ENCODE results near the gene SLX1A.
A peak's percentile ranks its signal among the peaks of the same experiment; 100 is the strongest.
"Not testable (repeated sequence)": the region's sequence is repeated elsewhere in the genome, so short reads cannot be mapped to it uniquely, and the experiment has no call there.

The SLX1A gene

DNA sequence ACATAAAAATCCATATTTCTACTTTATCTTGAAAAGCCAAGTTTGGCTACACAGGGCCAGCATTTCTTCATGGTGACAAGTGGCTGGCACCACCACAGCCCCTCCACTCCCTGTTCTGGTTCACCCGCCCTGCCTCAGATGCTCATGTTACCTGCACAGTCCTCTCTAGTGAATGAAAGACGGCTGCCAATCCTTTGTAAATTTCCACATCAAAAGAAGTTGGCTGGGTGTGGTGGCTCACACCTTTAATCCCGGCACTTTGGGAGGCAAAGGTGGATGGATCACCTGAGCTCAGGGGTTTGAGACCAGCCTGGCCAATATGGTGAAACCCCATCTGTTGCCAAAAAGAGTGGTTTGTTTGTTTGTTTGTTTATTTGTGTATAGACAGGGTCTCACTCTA is 30.1 kb upstream of the SLX1A start:
- Histone ChIP-seq H2AFZ (ENCODE audit: low read length) (no peak overlapping the region), H3K4me2 (ENCODE audit: low read depth, low read length, poor library complexity, severe bottlenecking) (no peak overlapping the region), H3K79me2 (ENCODE audit: insufficient read depth, low read length) (no peaks in the 10 kb centered on the region), H3K4me1 (ENCODE audit: insufficient read depth, low read length, poor library complexity, severe bottlenecking) (peaks cover 5% of the 10 kb centered on the region), H3K9me2 (replicated peaks; ENCODE audit: low read depth, low read length) (no peaks in the 10 kb centered on the region), H3K9me3 (ENCODE audit: insufficient read depth, low read depth, low read length) (no peaks in the 10 kb centered on the region), H3K9ac (ENCODE audit: low read depth, low read length, poor library complexity, severe bottlenecking) (no peak overlapping the region), H4K20me1 (ENCODE audit: insufficient read depth, low read length, poor library complexity, severe bottlenecking) (no peaks in the 10 kb centered on the region), H3F3A (ENCODE audit: low read depth) (no peaks in the 10 kb centered on the region), H3K4me3 (ENCODE audit: low read length, poor library complexity, severe bottlenecking) (no peak overlapping the region), H3K27me3 (ENCODE audit: insufficient read depth, low read length, poor library complexity, severe bottlenecking) (no peaks in the 10 kb centered on the region), H3K36me3 (ENCODE audit: insufficient read depth, low read length) (no peaks in the 10 kb centered on the region)
- TF ChIP-seq, protein P1, sequence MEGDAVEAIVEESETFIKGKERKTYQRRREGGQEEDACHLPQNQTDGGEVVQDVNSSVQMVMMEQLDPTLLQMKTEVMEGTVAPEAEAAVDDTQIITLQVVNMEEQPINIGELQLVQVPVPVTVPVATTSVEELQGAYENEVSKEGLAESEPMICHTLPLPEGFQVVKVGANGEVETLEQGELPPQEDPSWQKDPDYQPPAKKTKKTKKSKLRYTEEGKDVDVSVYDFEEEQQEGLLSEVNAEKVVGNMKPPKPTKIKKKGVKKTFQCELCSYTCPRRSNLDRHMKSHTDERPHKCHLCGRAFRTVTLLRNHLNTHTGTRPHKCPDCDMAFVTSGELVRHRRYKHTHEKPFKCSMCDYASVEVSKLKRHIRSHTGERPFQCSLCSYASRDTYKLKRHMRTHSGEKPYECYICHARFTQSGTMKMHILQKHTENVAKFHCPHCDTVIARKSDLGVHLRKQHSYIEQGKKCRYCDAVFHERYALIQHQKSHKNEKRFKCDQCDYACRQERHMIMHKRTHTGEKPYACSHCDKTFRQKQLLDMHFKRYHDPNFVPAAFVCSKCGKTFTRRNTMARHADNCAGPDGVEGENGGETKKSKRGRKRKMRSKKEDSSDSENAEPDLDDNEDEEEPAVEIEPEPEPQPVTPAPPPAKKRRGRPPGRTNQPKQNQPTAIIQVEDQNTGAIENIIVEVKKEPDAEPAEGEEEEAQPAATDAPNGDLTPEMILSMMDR (conservative IDR thresholded peaks at IDR 0.05; ENCODE audit: low read length) = no peak
- TF ChIP-seq EZH2phosphoT487 (IDR thresholded peaks at IDR 0.05; ENCODE audit: borderline replicate concordance) = no peak

DNA sequence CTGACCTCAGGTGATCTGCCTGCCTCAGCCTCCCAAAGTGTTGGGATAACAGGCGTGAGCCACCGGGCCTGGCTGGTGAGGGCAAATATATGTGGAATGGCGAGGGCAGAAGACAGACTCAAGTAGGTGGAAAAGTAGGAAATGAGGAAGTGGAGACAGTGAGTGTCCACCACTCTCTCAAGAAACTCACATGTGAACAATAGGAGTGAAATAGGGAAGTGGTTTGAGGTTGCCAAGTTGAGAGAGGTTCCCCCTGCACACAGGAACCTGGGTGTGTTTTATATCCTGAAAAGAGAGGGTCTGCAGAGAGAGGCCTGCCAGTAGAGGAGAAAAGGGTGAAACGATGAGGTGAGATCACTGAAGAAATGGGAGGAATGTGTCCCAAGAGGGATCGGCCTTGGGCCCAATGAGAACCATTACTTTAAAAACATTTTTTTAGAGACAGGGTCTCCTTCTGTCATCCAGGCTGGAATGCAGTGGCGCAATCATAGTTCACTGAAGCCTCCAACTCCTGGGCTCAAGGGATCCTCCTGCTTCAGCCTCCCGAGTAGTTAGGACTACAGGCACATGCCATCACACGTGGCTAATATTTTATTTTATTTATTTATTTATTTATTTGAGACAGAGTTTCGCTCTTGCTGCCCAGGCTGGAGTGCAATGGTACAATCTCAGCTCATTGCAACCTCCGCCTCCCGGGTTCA is 27.3 kb upstream of the SLX1A start:
- no peaks in the 10 kb centered on the region for H3K9me3 ChIP-seq (ENCODE audit: insufficient read depth, low read depth, low read length)
- no peaks in the 10 kb centered on the region for H3K27me3 ChIP-seq (ENCODE audit: insufficient read depth, low read length, poor library complexity, severe bottlenecking)
- H3K36me3 ChIP-seq (ENCODE audit: insufficient read depth, low read length) = no peaks in the 10 kb centered on the region
- H3K4me3 ChIP-seq (ENCODE audit: low read length, poor library complexity, severe bottlenecking) = no peak overlapping the region
- no peaks in the 10 kb centered on the region for H3K9me2 ChIP-seq (replicated peaks; ENCODE audit: low read depth, low read length)
- H2AFZ ChIP-seq (ENCODE audit: low read length) = 0 out of 2 replicates have a peak overlapping the region, but pooled peaks have one; percentile 7
- H3K9ac ChIP-seq (ENCODE audit: low read depth, low read length, poor library complexity, severe bottlenecking) = no peak overlapping the region
- H3K79me2 ChIP-seq (ENCODE audit: insufficient read depth, low read length) = no peaks in the 10 kb centered on the region
- no peaks in the 10 kb centered on the region for H3F3A ChIP-seq (ENCODE audit: low read depth)
- no peaks in the 10 kb centered on the region for H4K20me1 ChIP-seq (ENCODE audit: insufficient read depth, low read length, poor library complexity, severe bottlenecking)
- no peak overlapping the region for H3K4me2 ChIP-seq (ENCODE audit: low read depth, low read length, poor library complexity, severe bottlenecking)
- H3K4me1 ChIP-seq (ENCODE audit: insufficient read depth, low read length, poor library complexity, severe bottlenecking) = peaks cover 5% of the 10 kb centered on the region
- TF ChIP-seq EZH2phosphoT487 (IDR thresholded peaks at IDR 0.05; ENCODE audit: borderline replicate concordance) = no peak
- TF ChIP-seq, protein P1 (conservative IDR thresholded peaks at IDR 0.05; ENCODE audit: low read length) = no peak

DNA sequence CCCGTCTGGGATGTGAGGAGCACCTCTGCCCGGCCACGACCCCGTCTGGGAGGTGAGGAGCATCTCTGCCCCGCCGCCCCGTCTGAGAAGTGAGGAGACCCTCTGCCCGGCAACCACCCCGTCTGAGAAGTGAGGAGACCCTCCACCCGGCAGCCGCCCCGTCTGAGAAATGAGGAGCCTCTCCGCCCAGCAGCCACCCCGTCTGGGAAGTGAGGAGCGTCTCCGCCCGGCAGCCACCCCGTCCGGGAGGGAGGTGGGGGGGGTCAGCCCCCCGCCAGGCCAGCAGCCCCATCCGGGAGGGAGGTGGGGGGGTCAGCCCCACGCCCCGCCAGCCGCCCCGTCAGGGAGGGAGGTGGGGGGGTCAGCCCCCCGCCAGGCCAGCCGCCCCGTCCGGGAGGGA is 24.9 kb upstream of the SLX1A start:
- not testable (repeated sequence) for H3K27me3 ChIP-seq (ENCODE audit: insufficient read depth, low read length, poor library complexity, severe bottlenecking); H3K79me2 ChIP-seq (ENCODE audit: insufficient read depth, low read length); H3K9me2 ChIP-seq (replicated peaks; ENCODE audit: low read depth, low read length); H3K36me3 ChIP-seq (ENCODE audit: insufficient read depth, low read length); H3F3A ChIP-seq (ENCODE audit: low read depth); H3K4me2 ChIP-seq (ENCODE audit: low read depth, low read length, poor library complexity, severe bottlenecking); H2AFZ ChIP-seq (ENCODE audit: low read length); H3K4me3 ChIP-seq (ENCODE audit: low read length, poor library complexity, severe bottlenecking); H3K9me3 ChIP-seq (ENCODE audit: insufficient read depth, low read depth, low read length); H3K9ac ChIP-seq (ENCODE audit: low read depth, low read length, poor library complexity, severe bottlenecking); H4K20me1 ChIP-seq (ENCODE audit: insufficient read depth, low read length, poor library complexity, severe bottlenecking); H3K4me1 ChIP-seq (ENCODE audit: insufficient read depth, low read length, poor library complexity, severe bottlenecking)

DNA sequence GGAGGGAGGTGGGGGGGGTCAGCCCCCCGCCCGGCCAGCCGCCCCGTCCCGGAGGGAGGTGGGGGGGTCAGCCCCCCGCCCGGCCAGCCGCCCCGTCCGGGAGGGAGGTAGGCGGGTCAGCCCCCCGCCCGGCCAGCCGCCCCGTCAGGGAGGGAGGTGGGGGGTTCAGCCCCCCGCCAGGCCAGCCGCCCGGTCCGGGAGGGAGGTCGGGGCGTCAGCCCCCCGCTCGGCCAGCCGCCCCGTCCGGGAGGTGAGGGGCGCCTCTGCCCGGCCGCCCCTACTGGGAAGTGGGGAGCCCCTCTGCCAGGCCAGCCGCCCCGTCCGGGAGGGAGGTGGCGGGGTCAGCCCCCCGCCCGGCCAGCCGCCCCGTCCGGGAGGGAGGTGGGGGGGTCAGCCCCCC is 24.3 kb upstream of the SLX1A start:
- not testable (repeated sequence) for H3K4me1 ChIP-seq (ENCODE audit: insufficient read depth, low read length, poor library complexity, severe bottlenecking); H3K9me3 ChIP-seq (ENCODE audit: insufficient read depth, low read depth, low read length); H4K20me1 ChIP-seq (ENCODE audit: insufficient read depth, low read length, poor library complexity, severe bottlenecking); H3K36me3 ChIP-seq (ENCODE audit: insufficient read depth, low read length); H3F3A ChIP-seq (ENCODE audit: low read depth); H3K4me2 ChIP-seq (ENCODE audit: low read depth, low read length, poor library complexity, severe bottlenecking); H3K27me3 ChIP-seq (ENCODE audit: insufficient read depth, low read length, poor library complexity, severe bottlenecking); H3K79me2 ChIP-seq (ENCODE audit: insufficient read depth, low read length); H3K9me2 ChIP-seq (replicated peaks; ENCODE audit: low read depth, low read length); H2AFZ ChIP-seq (ENCODE audit: low read length); H3K9ac ChIP-seq (ENCODE audit: low read depth, low read length, poor library complexity, severe bottlenecking); H3K4me3 ChIP-seq (ENCODE audit: low read length, poor library complexity, severe bottlenecking)

DNA sequence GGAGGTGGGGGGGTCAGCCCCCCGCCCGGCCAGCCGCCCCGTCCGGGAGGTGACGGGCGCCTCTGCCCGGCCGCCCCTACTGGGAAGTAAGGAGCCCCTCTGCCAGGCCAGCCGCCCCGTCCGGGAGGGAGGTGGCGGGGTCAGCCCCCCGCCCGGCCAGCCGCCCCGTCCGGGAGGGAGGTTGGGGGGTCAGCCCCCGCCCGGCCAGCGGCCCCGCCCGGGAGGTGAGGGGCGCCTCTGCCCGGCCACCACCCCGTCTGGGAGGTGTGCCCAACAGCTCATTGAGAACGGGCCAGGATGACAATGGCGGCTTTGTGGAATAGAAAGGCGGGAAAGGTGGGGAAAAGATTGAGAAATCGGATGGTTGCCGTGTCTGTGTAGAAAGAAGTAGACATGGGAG is 23.5 kb upstream of the SLX1A start:
- H3K4me2 ChIP-seq (ENCODE audit: low read depth, low read length, poor library complexity, severe bottlenecking); H3K79me2 ChIP-seq (ENCODE audit: insufficient read depth, low read length); H3K4me1 ChIP-seq (ENCODE audit: insufficient read depth, low read length, poor library complexity, severe bottlenecking); H3K36me3 ChIP-seq (ENCODE audit: insufficient read depth, low read length); H3K9ac ChIP-seq (ENCODE audit: low read depth, low read length, poor library complexity, severe bottlenecking); H3K27me3 ChIP-seq (ENCODE audit: insufficient read depth, low read length, poor library complexity, severe bottlenecking); H4K20me1 ChIP-seq (ENCODE audit: insufficient read depth, low read length, poor library complexity, severe bottlenecking); H2AFZ ChIP-seq (ENCODE audit: low read length); H3K4me3 ChIP-seq (ENCODE audit: low read length, poor library complexity, severe bottlenecking); H3K9me3 ChIP-seq (ENCODE audit: insufficient read depth, low read depth, low read length); H3K9me2 ChIP-seq (replicated peaks; ENCODE audit: low read depth, low read length); H3F3A ChIP-seq (ENCODE audit: low read depth): not testable (repeated sequence)

All from Loucy (cell line).